HepG2 (cell line): Measurements from ENCODE around the gene FAR1.

Experiments
- KAT2B ChIP-seq: fragments of 150-350 bp; IDR thresholded peaks from 2 replicates; pipeline ENCODE4 v1.6.1; 2014; ENCODE audit warnings: low read depth, low read length, borderline replicate concordance
- MEIS2 ChIP-seq: sonication (generic); formaldehyde crosslinking; IDR thresholded peaks from 2 replicates; pipeline ENCODE4 v1.9.0; 2021; ENCODE audit warnings: mild to moderate bottlenecking, missing genetic modification reagents
- NFYB ChIP-seq: sonication (generic); formaldehyde crosslinking; IDR thresholded peaks from 2 replicates; pipeline ENCODE4 v1.4.0; 2020; ENCODE audit warnings: missing genetic modification reagents
- POLR2AphosphoS2 ChIP-seq: IDR thresholded peaks from 2 replicates; pipeline ENCODE4 v1.6.1; 2011; ENCODE audit warnings: low read depth, low read length, improper control_type of control experiment
- ZNF501 ChIP-seq: sonication (generic); formaldehyde crosslinking; IDR thresholded peaks from 2 replicates; pipeline ENCODE4 v1.5.1; 2020; ENCODE audit warnings: mild to moderate bottlenecking, moderate library complexity, missing genetic modification reagents
- ZNF510 ChIP-seq: sonication (generic); formaldehyde crosslinking; IDR thresholded peaks from 2 replicates; pipeline ENCODE4 v1.4.0; 2020; ENCODE audit warnings: low read depth, mild to moderate bottlenecking, missing genetic modification reagents
- TF ChIP-seq, protein P1 (sequence below), 2 experiments: sonication (generic) in 1 of 2; formaldehyde crosslinking in 1 of 2; IDR thresholded peaks; 2 replicates each; pipeline versions ENCODE4 v1.5.1 to v1.6.1; 2011 to 2020; ENCODE audit warnings: borderline replicate concordance in 1 of 2, low read depth in 1 of 2, low read length in 1 of 2, mild to moderate bottlenecking in 1 of 2, missing genetic modification reagents in 1 of 2, moderate library complexity in 1 of 2
- TF ChIP-seq, protein P2 (sequence below): sonication (generic); formaldehyde crosslinking; IDR thresholded peaks from 2 replicates; pipeline ENCODE4 v1.5.0; 2020; ENCODE audit warnings: mild to moderate bottlenecking, missing genetic modification reagents, moderate library complexity
- TF ChIP-seq, protein P3 (sequence below): sonication (generic); formaldehyde crosslinking; IDR thresholded peaks from 2 replicates; pipeline ENCODE4 v1.4.0; 2020; ENCODE audit warnings: missing genetic modification reagents
- TF ChIP-seq, protein P4 (sequence below): sonication (generic); formaldehyde crosslinking; IDR thresholded peaks from 2 replicates; pipeline ENCODE4 v1.4.0; 2020; ENCODE audit warnings: missing genetic modification reagents

DNA sequence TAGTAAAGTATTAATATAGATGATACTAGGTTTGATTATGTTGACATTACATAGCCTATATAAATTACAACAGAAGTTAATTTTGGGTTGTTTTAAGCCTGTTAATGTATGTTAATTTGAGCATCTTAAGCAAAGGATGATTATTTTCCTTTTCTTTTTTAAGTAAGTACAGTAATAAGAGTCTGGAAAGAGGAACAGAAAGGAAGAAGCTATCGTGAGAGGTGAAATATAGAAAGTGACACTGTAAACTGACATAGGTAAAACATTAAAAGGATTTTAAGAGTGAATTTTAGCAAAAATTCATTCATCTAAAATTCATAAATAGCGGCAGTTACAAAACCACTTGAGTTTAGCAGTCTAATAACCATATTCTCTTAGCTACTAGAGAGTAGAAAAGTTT lies 45.5 kb downstream of the FAR1 start:
- TF ChIP-seq, protein P1, sequence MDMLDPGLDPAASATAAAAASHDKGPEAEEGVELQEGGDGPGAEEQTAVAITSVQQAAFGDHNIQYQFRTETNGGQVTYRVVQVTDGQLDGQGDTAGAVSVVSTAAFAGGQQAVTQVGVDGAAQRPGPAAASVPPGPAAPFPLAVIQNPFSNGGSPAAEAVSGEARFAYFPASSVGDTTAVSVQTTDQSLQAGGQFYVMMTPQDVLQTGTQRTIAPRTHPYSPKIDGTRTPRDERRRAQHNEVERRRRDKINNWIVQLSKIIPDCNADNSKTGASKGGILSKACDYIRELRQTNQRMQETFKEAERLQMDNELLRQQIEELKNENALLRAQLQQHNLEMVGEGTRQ (IDR thresholded peaks at IDR 0.05; ENCODE audit: low read depth, low read length): no peak
- TF ChIP-seq, protein P1 (CRISPR knock-in tag; IDR thresholded peaks at IDR 0.05; ENCODE audit: borderline replicate concordance): no peak
- TF ChIP-seq, protein P2, sequence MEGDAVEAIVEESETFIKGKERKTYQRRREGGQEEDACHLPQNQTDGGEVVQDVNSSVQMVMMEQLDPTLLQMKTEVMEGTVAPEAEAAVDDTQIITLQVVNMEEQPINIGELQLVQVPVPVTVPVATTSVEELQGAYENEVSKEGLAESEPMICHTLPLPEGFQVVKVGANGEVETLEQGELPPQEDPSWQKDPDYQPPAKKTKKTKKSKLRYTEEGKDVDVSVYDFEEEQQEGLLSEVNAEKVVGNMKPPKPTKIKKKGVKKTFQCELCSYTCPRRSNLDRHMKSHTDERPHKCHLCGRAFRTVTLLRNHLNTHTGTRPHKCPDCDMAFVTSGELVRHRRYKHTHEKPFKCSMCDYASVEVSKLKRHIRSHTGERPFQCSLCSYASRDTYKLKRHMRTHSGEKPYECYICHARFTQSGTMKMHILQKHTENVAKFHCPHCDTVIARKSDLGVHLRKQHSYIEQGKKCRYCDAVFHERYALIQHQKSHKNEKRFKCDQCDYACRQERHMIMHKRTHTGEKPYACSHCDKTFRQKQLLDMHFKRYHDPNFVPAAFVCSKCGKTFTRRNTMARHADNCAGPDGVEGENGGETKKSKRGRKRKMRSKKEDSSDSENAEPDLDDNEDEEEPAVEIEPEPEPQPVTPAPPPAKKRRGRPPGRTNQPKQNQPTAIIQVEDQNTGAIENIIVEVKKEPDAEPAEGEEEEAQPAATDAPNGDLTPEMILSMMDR (CRISPR knock-in tag): no peak
- TF ChIP-seq NFYB (no peak), ZNF501 (no peak), ZNF510 (CRISPR knock-in tag) (no peak), KAT2B (no peak), MEIS2 (CRISPR knock-in tag) (no peak), POLR2AphosphoS2 (no peak)
- TF ChIP-seq, protein P3, sequence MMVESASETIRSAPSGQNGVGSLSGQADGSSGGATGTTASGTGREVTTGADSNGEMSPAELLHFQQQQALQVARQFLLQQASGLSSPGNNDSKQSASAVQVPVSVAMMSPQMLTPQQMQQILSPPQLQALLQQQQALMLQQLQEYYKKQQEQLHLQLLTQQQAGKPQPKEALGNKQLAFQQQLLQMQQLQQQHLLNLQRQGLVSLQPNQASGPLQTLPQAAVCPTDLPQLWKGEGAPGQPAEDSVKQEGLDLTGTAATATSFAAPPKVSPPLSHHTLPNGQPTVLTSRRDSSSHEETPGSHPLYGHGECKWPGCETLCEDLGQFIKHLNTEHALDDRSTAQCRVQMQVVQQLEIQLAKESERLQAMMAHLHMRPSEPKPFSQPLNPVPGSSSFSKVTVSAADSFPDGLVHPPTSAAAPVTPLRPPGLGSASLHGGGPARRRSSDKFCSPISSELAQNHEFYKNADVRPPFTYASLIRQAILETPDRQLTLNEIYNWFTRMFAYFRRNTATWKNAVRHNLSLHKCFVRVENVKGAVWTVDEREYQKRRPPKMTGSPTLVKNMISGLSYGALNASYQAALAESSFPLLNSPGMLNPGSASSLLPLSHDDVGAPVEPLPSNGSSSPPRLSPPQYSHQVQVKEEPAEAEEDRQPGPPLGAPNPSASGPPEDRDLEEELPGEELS (CRISPR knock-in tag): no peak
- TF ChIP-seq, protein P4, sequence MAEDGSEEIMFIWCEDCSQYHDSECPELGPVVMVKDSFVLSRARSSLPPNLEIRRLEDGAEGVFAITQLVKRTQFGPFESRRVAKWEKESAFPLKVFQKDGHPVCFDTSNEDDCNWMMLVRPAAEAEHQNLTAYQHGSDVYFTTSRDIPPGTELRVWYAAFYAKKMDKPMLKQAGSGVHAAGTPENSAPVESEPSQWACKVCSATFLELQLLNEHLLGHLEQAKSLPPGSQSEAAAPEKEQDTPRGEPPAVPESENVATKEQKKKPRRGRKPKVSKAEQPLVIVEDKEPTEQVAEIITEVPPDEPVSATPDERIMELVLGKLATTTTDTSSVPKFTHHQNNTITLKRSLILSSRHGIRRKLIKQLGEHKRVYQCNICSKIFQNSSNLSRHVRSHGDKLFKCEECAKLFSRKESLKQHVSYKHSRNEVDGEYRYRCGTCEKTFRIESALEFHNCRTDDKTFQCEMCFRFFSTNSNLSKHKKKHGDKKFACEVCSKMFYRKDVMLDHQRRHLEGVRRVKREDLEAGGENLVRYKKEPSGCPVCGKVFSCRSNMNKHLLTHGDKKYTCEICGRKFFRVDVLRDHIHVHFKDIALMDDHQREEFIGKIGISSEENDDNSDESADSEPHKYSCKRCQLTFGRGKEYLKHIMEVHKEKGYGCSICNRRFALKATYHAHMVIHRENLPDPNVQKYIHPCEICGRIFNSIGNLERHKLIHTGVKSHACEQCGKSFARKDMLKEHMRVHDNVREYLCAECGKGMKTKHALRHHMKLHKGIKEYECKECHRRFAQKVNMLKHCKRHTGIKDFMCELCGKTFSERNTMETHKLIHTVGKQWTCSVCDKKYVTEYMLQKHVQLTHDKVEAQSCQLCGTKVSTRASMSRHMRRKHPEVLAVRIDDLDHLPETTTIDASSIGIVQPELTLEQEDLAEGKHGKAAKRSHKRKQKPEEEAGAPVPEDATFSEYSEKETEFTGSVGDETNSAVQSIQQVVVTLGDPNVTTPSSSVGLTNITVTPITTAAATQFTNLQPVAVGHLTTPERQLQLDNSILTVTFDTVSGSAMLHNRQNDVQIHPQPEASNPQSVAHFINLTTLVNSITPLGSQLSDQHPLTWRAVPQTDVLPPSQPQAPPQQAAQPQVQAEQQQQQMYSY: no peak
